ENCODE data around the gene BTBD9.

BTBD9 gene

GRCh38 chr6:38599261-38599660 lies 40.5 kb downstream of the BTBD9 start:
- DNase-seq (ENCODE audit: low read depth in 2 of 3, low spot score in 2 of 3), result no peak

GRCh38 chr6:38593998-38594665 lies 45.6 kb downstream of the BTBD9 start:
- DNase-seq (ENCODE audit: low read depth in 2 of 3, low spot score in 2 of 3), result no peak

GRCh38 chr6:38593409-38593808 lies 46.3 kb downstream of the BTBD9 start:
- no peak for DNase-seq (ENCODE audit: low read depth in 2 of 3, low spot score in 2 of 3)

DNA sequence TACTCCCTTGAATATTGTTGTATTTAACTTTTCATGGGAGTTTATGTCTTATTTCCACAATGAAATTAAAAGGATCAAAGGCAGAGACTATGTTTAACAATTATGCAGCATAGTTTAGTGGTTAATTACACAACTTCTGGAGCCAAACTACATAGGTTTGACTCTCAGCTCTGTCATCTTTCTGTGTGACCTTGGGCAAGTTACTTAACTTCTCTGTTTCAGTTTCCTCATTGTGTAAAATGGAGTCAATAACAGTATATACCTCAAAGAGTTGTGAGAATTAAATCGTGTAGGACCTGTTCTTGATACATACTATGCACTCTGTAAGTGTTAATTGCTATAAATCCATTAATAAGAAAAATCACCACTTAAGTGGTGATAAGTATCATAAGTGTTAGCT lies 48.3 kb downstream of the BTBD9 start:
- DNase-seq (ENCODE audit: low read depth in 2 of 3, low spot score in 2 of 3), result no peak

DNA sequence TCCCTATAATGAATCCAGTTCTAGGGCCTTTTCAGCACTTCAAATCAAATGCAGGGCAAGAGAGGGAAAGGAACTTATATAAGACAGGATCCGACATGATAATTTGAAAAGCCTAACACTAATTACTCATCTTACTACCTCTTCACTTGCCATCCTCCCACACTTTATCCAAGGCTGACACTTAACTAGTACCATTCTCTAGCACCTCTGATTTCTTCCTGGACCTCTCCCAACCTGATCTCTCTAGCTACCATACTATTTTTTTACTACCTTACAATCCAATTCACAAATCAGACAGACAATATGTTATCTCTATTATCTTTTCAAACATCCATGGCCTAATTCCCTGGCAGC lies 50.4 kb downstream of the BTBD9 start:
- no peak for DNase-seq (ENCODE audit: low read depth in 2 of 3, low spot score in 2 of 3)

DNA sequence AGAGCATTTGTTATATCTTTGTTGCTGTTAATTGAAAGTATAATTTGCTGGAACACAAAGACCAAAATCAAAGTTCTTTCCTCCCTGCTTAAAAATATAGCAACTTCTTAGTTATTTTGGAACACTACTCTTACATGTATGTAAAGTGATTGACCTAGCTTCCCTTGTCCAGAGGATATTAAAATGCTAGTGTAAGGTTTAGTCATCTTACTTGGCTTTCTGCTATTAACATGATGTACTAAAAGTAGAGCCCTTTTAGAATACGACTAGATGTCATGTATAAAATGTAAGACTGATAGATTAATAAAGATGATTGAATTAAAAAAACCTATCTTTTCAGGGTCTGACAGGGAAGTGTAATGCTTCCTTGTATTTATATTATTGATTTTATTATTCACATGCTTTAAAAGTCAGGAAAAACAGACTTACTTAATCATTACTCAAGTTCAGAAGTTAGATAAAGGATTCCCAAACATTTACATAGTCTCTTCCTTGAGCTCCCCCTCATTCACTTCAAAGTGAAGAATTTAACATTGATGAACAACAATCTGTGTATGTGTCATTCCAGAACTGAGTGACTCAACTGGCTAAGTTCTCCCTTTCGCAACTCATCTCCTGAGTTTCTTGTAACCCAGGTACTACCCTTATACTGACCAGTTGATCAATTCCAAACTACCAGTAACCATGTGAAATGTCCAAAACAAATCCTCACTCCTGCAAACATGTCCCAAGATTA lies 50.9 kb downstream of the BTBD9 start:
- DNase-seq (ENCODE audit: low read depth in 2 of 3, low spot score in 2 of 3), result no peak

DNA sequence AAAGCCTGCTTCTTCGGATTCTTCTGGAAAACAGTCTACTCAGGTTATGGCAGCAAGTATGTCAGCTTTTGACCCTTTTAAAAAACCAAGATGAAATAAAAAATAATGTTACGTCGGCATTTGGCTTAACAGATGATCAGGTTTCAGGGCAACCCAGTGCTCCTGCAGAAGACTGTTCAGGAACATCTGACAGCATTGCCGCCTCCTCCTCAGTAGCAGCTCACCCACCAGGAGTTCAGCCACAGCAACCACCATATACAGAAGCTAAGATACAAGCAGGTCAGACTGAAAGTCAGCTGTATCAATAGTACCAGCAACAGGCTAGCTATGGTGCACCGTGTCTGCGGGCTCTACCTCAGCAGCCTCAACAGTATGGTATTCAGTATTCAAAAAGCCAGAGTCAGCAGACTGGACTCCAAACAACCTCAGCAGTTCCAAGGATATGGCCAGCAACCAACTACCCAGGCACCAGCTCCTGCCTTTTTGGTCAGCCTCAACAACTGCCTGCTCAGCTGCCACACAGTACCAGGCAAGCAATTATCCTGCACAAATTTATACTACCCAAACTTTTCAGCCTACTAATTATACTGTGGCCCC lies 51.9 kb downstream of the BTBD9 start:
- no peak for DNase-seq (ENCODE audit: low read depth in 2 of 3, low spot score in 2 of 3)

- DNase-seq (ENCODE audit: low read depth in 2 of 3, low spot score in 2 of 3), result no peak
Observed at GRCh38 chr6:38586992-38587391, 52.7 kb downstream of the BTBD9 start.

GRCh38 chr6:38584731-38585130 lies 55.0 kb downstream of the BTBD9 start:
- no peak for DNase-seq (ENCODE audit: low read depth in 2 of 3, low spot score in 2 of 3)

DNA sequence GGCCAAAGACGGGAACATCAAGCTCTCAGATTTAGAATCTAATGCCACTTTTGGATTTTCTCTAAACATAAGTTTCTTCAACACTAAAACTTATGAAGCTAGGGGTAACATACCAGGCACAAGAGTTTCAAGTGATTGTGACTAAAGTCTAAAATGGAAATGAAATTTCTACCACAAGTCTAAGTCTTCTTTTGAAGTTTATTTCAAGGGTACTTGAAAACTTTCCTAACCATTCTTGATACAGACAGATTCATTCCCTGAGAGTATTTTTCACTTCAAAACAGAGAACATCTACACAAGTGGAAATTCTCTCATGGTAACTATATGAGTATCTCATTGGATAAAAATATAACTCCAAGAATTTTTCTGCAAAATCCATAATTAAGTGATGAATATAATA lies 56.2 kb downstream of the BTBD9 start:
- DNase-seq (ENCODE audit: low read depth in 2 of 3, low spot score in 2 of 3), result no peak

GRCh38 chr6:38580030-38580429 lies 59.7 kb downstream of the BTBD9 start:
- DNase-seq (ENCODE audit: low read depth in 2 of 3, low spot score in 2 of 3), result no peak

GRCh38 chr6:38579010-38579628 lies 60.6 kb downstream of the BTBD9 start:
- DNase-seq (ENCODE audit: low read depth in 2 of 3, low spot score in 2 of 3), result no peak

DNA sequence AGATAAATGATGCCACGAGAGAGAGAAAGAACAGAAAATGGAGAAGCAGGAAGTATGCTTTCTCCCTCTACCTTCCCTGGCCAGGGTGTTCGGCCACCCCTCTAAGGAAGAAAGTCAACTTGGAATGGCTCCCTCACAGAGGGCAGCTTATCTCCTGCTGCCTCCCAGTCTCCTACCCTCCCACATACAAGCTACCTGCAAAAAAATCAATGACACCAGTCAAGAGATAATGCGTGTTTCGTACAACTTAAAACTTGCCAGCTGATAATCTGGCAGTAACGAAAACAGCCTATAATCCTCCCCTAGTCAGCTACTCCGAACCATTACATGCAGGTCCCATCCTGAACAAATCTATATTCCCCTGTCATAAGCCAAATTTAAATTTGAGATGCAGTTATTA lies 61.7 kb downstream of the BTBD9 start:
- DNase-seq (ENCODE audit: low read depth in 2 of 3, low spot score in 2 of 3), result no peak

- no peak for DNase-seq (ENCODE audit: low read depth in 2 of 3, low spot score in 2 of 3)
Observed at GRCh38 chr6:38577492-38577891, 62.2 kb downstream of the BTBD9 start.

GRCh38 chr6:38573801-38574395 lies 65.8 kb downstream of the BTBD9 start:
- DNase-seq (ENCODE audit: low read depth in 2 of 3, low spot score in 2 of 3), result no peak

DNA sequence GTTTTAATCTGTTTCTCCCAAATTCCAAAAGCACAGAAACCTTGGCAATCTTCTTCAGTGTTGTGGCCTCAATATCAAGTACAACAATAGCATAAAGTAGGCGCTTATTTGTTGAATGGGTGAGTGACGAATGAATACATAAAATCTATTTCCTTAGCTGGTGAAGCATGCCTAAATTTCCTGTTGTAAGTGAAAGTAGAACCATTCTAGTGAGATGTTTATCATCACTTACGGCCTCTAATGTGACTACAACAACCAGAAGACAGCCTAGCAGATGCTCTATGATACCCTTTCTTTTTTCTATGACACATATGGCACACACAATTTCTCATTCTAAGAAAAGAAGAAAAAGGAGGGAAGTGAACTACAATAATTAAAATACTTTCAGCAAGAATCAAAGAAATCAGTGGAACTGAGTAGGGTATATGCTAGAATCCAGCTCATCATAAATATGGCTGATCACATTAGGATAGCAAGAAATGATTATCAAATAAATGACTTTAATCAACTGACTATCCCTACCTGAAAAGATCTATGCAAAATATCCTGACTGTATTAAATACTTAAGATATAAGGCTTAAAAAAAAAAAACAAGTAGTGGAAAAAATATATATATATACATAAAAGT lies 67.4 kb downstream of the BTBD9 start:
- no peak for DNase-seq (ENCODE audit: low read depth in 2 of 3, low spot score in 2 of 3)

GRCh38 chr6:38571721-38572120 lies 68.0 kb downstream of the BTBD9 start:
- no peak for DNase-seq (ENCODE audit: low read depth in 2 of 3, low spot score in 2 of 3)

DNA sequence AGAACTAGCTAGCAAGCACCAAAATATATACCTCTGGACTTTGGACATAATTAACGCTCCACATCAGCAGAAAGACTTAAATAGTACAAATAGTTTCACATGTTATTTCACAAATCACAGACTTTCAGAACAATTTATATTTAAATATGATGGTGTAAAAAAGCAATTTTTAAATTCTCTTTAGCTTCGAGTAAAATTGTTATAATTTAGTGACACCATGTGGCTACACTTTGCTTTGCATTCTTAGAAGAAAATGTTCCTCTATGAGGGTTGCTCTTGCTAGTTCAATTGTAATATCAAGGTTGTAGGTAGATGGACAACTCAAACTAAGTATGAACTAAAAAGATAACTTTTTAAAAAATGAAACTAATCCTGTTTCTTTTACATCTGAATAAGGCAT lies 69.0 kb downstream of the BTBD9 start:
- DNase-seq (ENCODE audit: low read depth in 2 of 3, low spot score in 2 of 3), result no peak

GRCh38 chr6:38567436-38567835 lies 72.3 kb downstream of the BTBD9 start:
- no peak for DNase-seq (ENCODE audit: low read depth in 2 of 3, low spot score in 2 of 3)

DNA sequence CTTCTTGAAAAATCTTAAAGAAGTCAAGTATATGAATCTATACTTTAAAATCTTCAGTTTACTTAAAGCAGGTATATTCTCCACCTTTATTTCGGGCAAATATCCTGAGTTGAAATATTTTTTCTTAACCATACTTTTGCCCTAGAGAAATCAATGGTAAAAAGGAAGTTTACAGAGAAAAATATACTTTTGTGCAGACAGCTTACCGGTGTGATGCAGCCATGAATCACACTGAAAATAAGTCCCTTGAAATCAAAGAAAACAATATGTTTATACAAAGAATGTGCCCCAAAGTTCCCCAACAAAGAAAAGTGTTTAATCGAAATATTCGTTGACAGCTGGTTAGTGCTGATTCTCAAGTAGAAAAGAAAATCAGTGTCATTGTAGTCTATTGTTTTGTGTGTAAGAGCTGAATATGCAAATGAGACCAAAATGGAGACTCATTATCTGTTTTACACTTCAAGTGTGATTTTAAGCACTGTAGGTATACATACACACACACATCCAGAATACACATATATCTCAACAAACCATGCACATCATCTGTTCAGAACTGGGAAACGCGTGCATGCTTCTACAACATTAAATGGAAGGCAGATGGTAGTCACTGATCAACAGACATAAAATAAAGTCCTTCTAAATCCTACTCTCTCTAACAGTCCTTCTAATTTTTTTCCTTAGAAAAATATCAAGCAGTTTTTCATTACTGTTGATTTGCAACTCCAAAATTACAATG lies 73.3 kb downstream of the BTBD9 start:
- no peak for DNase-seq (ENCODE audit: low read depth in 2 of 3, low spot score in 2 of 3)

DNA sequence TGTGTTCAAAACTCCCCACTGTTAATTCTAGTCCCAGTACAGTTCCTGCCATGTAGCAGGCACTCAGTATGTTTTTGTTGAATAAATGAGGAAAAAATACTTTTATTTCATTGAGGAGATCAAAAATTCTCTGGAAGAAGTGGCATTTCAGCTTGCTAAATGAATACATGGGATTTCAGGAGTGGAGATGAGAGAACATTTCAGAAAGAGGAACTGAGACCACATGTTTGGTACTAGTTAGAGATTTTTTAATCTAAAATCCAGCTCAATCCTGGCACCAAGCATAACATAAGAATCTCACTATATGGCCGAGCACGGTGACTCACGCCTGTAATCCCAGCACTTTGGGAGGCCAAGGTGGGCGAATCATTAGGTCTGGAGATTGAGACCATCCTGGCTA lies 75.4 kb downstream of the BTBD9 start:
- no peak for DNase-seq (ENCODE audit: low read depth in 2 of 3, low spot score in 2 of 3)

Data from activated CD8-positive, alpha-beta memory T cell treated with anti-CD3 and anti-CD28 coated beads for 48 hours (primary cell).